KMS-11 (cell line): ENCODE measurements around the gene PTGES2.

Experiments used
- H2AFZ ChIP-seq: fragments of 200-600 bp; sonication (generic); 2 replicates; pipeline ENCODE4 v1.6.1; 2016; ENCODE audit warnings: antibody characterized with exemption, mixed run types, low read depth
- H3K27ac ChIP-seq: fragments of 200-600 bp; sonication (generic); 2 replicates; pipeline ENCODE4 v1.6.1; 2016; ENCODE audit warnings: mild to moderate bottlenecking, mixed run types
- H3K27me3 ChIP-seq: fragments of 200-600 bp; sonication (generic); 2 replicates; pipeline ENCODE4 v1.6.1; 2017; ENCODE audit warnings: mild to moderate bottlenecking, low read depth, mixed run types, moderate library complexity; ENCODE audit not compliant: insufficient read depth
- H3K36me3 ChIP-seq: fragments of 200-600 bp; sonication (generic); 2 replicates; pipeline ENCODE4 v1.6.1; 2017; ENCODE audit warnings: mild to moderate bottlenecking, mixed run types; ENCODE audit not compliant: insufficient read depth
- H3K4me1 ChIP-seq: fragments of 200-600 bp; sonication (generic); 2 replicates; pipeline ENCODE4 v1.6.1; 2016; ENCODE audit warnings: mild to moderate bottlenecking, low read depth, mixed run types; ENCODE audit not compliant: poor library complexity, severe bottlenecking
- H3K4me2 ChIP-seq: fragments of 200-600 bp; sonication (generic); 2 replicates; pipeline ENCODE4 v1.7.0; 2016; ENCODE audit warnings: mild to moderate bottlenecking, mixed run types
- H3K4me3 ChIP-seq: fragments of 200-600 bp; sonication (generic); IDR thresholded peaks from 2 replicates; pipeline ENCODE4 v1.6.1; 2017; ENCODE audit warnings: low read depth, low read length, mixed read lengths; ENCODE audit not compliant: insufficient read depth
- H3K79me2 ChIP-seq: fragments of 200-600 bp; sonication (generic); 2 replicates; pipeline ENCODE4 v1.6.1; 2016; ENCODE audit warnings: low read depth, mixed run types; ENCODE audit not compliant: insufficient read depth
- H3K9ac ChIP-seq: fragments of 200-600 bp; sonication (generic); 2 replicates; pipeline ENCODE4 v1.6.1; 2016; ENCODE audit warnings: mild to moderate bottlenecking, mixed run types
- H4K20me1 ChIP-seq: fragments of 200-600 bp; sonication (generic); 2 replicates; pipeline ENCODE4 v1.6.1; 2016; ENCODE audit warnings: mild to moderate bottlenecking, mixed run types; ENCODE audit not compliant: insufficient read depth
- TF ChIP-seq, protein P1 (sequence below): fragments of 200-600 bp; sonication (generic); conservative IDR thresholded peaks from 2 replicates; pipeline ENCODE4 v1.6.1; 2017; ENCODE audit warnings: low read depth, mild to moderate bottlenecking, antibody characterized with exemption, low read length, moderate library complexity, mixed read lengths

PTGES2 gene

DNA sequence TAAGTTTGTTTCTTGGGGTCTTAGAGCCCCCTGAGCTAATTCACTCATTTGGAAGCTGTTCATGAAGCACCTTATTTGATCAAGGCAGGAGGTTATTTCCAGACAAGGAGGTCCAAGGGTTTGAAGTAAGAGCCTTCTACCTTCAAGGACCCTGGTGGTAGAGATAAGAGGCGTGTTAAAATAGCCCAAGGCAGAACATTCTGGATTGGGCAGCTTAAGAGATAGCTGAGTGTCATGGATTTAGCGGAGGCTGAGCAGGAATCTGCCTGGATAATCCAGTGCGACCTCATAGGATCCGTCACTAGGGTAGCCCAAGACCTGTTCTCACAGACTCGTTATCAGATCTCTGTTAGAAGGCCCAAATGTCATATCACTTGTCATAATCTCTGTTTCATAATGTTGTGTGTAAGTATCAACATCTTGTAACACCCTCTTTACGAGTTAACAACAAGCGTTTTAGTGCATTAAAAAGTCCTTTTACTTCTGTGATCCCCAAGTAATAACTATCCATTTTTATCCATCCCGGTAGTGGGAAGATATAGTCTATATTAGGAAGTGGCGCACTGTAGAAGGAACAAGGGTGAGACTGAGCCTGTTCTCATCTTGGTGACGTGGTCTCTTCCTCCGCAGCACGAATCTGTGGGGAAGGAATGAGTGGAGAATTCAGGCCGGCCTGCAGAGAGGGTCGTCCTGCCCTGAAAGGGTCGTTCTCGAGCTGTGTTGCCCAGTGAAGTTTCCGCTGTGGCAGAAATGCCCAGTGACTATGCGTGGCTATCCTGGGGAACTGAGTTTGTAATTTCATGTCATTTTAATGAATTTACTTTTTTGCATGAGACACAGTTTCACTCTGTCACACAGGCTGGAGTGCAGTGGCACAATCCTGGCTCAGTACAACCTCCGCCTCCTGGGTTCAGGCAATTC, 30.7 kb downstream of the PTGES2 start:
- Histone ChIP-seq H3K79me2 (peaks cover 86% of the 10 kb centered on the region), H3K4me3 (no peak overlapping the region), H3K4me2 (no peak overlapping the region), H2AFZ (no peak overlapping the region), H4K20me1 (peaks cover 1% of the 10 kb centered on the region; the same call in 1 of the 2 replicates), H3K9ac (no peak overlapping the region), H3K27ac (no peak overlapping the region), H3K27me3 (no peaks in the 10 kb centered on the region), H3K4me1 (peaks cover 11% of the 10 kb centered on the region), H3K36me3 (no peaks in the 10 kb centered on the region; the same call in 1 of the 2 replicates)
- TF ChIP-seq, protein P1, sequence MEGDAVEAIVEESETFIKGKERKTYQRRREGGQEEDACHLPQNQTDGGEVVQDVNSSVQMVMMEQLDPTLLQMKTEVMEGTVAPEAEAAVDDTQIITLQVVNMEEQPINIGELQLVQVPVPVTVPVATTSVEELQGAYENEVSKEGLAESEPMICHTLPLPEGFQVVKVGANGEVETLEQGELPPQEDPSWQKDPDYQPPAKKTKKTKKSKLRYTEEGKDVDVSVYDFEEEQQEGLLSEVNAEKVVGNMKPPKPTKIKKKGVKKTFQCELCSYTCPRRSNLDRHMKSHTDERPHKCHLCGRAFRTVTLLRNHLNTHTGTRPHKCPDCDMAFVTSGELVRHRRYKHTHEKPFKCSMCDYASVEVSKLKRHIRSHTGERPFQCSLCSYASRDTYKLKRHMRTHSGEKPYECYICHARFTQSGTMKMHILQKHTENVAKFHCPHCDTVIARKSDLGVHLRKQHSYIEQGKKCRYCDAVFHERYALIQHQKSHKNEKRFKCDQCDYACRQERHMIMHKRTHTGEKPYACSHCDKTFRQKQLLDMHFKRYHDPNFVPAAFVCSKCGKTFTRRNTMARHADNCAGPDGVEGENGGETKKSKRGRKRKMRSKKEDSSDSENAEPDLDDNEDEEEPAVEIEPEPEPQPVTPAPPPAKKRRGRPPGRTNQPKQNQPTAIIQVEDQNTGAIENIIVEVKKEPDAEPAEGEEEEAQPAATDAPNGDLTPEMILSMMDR = no peak

DNA sequence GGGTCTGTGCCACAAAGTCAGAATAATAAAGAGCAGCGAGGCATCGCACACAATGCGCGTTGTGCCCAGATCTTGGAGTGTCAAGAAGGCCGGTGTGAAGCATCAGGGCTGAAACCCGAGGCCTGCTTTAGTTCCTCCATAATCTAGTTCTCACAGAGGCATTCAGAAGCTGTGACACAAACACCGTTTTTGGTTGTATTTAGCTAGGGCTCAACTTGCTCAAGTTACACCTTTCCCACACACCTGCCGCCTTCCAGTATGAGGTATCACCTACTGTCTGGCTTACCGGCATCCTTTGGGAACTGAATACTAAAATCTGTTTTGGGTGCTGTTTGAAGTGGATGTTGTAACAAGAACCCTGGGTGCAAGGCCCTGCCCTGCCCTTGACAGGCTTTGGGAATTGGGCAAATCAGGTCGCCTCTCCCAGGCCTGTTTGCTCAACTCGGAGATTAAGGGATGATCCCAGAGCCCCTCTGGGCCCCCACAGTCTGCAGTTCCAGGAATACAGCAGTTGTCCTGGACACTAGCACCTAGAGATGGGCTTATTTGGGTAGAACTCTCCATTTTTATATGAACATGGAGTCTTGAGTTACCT, 32.5 kb downstream of the PTGES2 start:
- H3K9ac ChIP-seq = no peak overlapping the region
- no peak overlapping the region for H2AFZ ChIP-seq
- H3K4me2 ChIP-seq = no peak overlapping the region
- H3K27me3 ChIP-seq = no peaks in the 10 kb centered on the region
- peaks cover 11% of the 10 kb centered on the region for H3K4me1 ChIP-seq
- H3K79me2 ChIP-seq = peaks cover 96% of the 10 kb centered on the region
- no peaks in the 10 kb centered on the region for H3K36me3 ChIP-seq
- no peak overlapping the region for H3K4me3 ChIP-seq
- peaks cover 6% of the 10 kb centered on the region; the same call in 1 of the 2 replicates for H4K20me1 ChIP-seq
- H3K27ac ChIP-seq = no peak overlapping the region
- TF ChIP-seq, protein P1 = no peak

DNA sequence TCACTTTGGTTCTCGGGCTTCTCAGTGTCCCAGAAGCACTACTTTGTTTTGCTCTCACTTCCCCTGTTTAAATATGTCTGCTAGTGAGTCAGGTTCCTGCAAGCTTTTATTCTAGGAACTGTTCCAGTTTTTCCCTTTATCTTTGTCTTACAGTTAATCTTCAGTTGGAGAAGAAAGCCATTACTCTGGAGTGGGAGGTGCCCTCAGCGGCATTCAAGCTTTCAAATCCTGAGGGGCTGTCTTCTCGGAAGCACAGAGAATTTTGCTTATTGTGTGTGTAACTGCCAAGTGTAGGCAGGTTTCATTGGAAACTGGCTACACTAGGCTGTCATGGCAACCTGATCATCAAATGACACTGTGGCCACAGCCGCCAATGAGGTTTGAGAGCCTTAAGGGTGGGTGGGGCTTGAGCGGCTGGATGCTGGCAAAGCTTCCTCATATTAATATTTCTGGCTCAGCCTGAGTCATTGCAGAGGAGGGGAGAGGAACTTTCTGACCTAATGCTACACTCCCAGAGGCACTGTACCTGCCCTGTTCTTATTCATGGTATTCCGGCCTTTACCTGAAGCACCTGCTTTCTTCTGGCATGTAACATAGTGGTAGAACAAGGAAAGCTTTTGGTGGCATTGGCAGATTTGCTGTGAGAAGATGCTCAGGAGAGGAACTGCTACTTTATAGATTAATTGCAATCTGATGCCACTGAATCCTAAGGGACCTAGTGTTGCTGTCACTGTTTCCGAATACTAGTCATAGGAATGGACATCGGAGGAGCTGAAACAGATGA, 33.2 kb downstream of the PTGES2 start:
- H2AFZ ChIP-seq = no peak overlapping the region
- H4K20me1 ChIP-seq = peaks cover 6% of the 10 kb centered on the region; the same call in 1 of the 2 replicates
- peaks cover 11% of the 10 kb centered on the region for H3K4me1 ChIP-seq
- H3K36me3 ChIP-seq = no peaks in the 10 kb centered on the region
- H3K27ac ChIP-seq = peak overlapping the region; percentile 25; the same call in 1 of the 2 replicates
- no peaks in the 10 kb centered on the region for H3K27me3 ChIP-seq
- TF ChIP-seq, protein P1 = no peak
- H3K79me2 ChIP-seq = peaks cover 96% of the 10 kb centered on the region
- H3K4me3 ChIP-seq = no peak overlapping the region
- no peak overlapping the region for H3K9ac ChIP-seq
- no peak overlapping the region for H3K4me2 ChIP-seq

DNA sequence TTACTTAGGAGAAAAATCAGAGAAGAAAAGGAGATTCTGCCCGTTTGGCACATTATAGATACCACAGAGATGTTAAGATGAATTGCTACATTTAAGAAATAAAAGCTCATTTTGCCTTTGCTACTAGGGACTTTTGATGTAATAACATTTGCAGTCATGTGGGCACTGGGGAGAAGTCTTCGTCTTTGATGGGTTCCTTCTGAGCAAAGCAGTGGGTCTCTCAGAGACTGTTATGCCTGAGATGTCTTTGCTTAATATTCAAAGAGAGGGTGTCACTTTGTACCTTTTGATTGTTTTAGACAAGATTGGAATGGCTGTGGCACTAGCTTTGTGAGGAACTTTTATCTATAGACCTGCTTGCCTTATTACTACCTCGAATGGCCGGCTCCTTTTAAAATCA, 34.5 kb downstream of the PTGES2 start:
- H3K4me3 ChIP-seq = no peak overlapping the region
- H3K79me2 ChIP-seq = peaks cover 98% of the 10 kb centered on the region
- H3K27ac ChIP-seq = no peak overlapping the region; the same call in 1 of the 2 replicates
- peaks cover 6% of the 10 kb centered on the region; the same call in 1 of the 2 replicates for H4K20me1 ChIP-seq
- no peaks in the 10 kb centered on the region for H3K27me3 ChIP-seq
- H3K4me1 ChIP-seq = peaks cover 11% of the 10 kb centered on the region
- TF ChIP-seq, protein P1 = no peak
- H3K36me3 ChIP-seq = no peaks in the 10 kb centered on the region
- no peak overlapping the region for H2AFZ ChIP-seq
- no peak overlapping the region for H3K4me2 ChIP-seq
- H3K9ac ChIP-seq = no peak overlapping the region
